Upper lobe of right lung (tissue), 1 donor: ENCODE results near the gene NPAS3. TPM values are rescaled to one million over a fixed set of nuclear protein-coding genes. Genes with fewer than 3 reads are reported as not detected.

Source experiments
- ATAC-seq: fragments of 200-7000 bp; cut with Tn5 transposase; one replicate; pipeline ENCODE4 v1.9.1; 2020; ENCODE audit warnings: mild to moderate bottlenecking, moderate library complexity
- DNase-seq: peaks from one replicate; pipeline ENCODE4 v3.0.0-alpha.2; 2020
- H3K27ac ChIP-seq: fragments of 200-600 bp; one replicate; pipeline ENCODE4 v1.8.0; 2022
- H3K27me3 ChIP-seq: fragments of 200-600 bp; one replicate; pipeline ENCODE4 v1.8.0; 2022; ENCODE audit warnings: mild to moderate bottlenecking
- H3K36me3 ChIP-seq: fragments of 200-600 bp; one replicate; pipeline ENCODE4 v1.8.0; 2022
- H3K4me1 ChIP-seq: fragments of 200-600 bp; one replicate; pipeline ENCODE4 v1.8.0; 2022
- H3K4me3 ChIP-seq: fragments of 200-600 bp; one replicate; pipeline ENCODE4 v1.8.0; 2022; ENCODE audit warnings: mild to moderate bottlenecking
- H3K9me3 ChIP-seq: fragments of 200-600 bp; one replicate; pipeline ENCODE4 v1.8.0; 2022
- CTCF ChIP-seq: fragments of 200-600 bp; IDR thresholded peaks from one replicate; pipeline ENCODE4 v1.8.0; 2022; ENCODE audit warnings: antibody characterized with exemption
- intact Hi-C: fragments of 100-400 bp; cut with DNase I; formaldehyde crosslinking; loops from one replicate; pipeline ENCODE4 v1.11.0; 2022
- total RNA-seq: library from RNA; stranded (reverse); fragmentation: NEBNext Ultra II Directional; extraction: Animal tissue kit (Norgen Biotek cat#: 25700); gene quantifications from one replicate; pipeline ENCODE4 v1.2.1, GENCODE V29; 2021
- donor health status: DM: no; HTN: yes; CAD: no; lungs with severe emphysema.

Gene NPAS3
- total RNA-seq, 1 donor from 2014 or later, result 1.2 TPM

GRCh38 chr14:33715227-33715528, 776.5 kb downstream of the NPAS3 start:
- ATAC-seq (no peak), DNase-seq (no peak)
- Histone ChIP-seq H3K4me3 (no peak overlapping the region), H3K9me3 (no peaks in the 10 kb centered on the region), H3K27me3 (peaks cover 7% of the 10 kb centered on the region), H3K27ac (no peak overlapping the region), H3K36me3 (no peaks in the 10 kb centered on the region), H3K4me1 (no peaks in the 10 kb centered on the region)
- intact Hi-C loops, result no loop called here
- no peak for TF ChIP-seq CTCF

GRCh38 chr14:33716921-33717320, 778.2 kb downstream of the NPAS3 start:
- no peak for ATAC-seq
- peaks cover 1% of the 10 kb centered on the region for H3K27me3 ChIP-seq
- H3K36me3 ChIP-seq, result no peaks in the 10 kb centered on the region
- DNase-seq, result no peak
- H3K9me3 ChIP-seq, result no peaks in the 10 kb centered on the region
- H3K27ac ChIP-seq, result no peak overlapping the region
- intact Hi-C loops, result no loop called here
- TF ChIP-seq CTCF, result no peak
- H3K4me3 ChIP-seq, result no peak overlapping the region
- H3K4me1 ChIP-seq, result no peaks in the 10 kb centered on the region

GRCh38 chr14:33717866-33718265, 779.2 kb downstream of the NPAS3 start:
- TF ChIP-seq CTCF, result no peak

GRCh38 chr14:33720284-33720787, 781.7 kb downstream of the NPAS3 start:
- no peaks in the 10 kb centered on the region for H3K27me3 ChIP-seq
- no peak overlapping the region for H3K27ac ChIP-seq
- no peaks in the 10 kb centered on the region for H3K9me3 ChIP-seq
- TF ChIP-seq CTCF, result no peak
- ATAC-seq (no peak), DNase-seq (no peak)
- intact Hi-C loops, result no loop called here
- H3K4me1 ChIP-seq, result no peaks in the 10 kb centered on the region
- no peak overlapping the region for H3K4me3 ChIP-seq
- no peaks in the 10 kb centered on the region for H3K36me3 ChIP-seq

More at GRCh38 chr14:33717866-33718265, 779.2 kb downstream of the NPAS3 start:
- intact Hi-C loops, result no loop called here
- H3K4me1 ChIP-seq, result no peaks in the 10 kb centered on the region
- DNase-seq, result no peak
- no peaks in the 10 kb centered on the region for H3K27me3 ChIP-seq
- H3K4me3 ChIP-seq, result no peak overlapping the region
- no peaks in the 10 kb centered on the region for H3K9me3 ChIP-seq
- ATAC-seq, result no peak
- H3K36me3 ChIP-seq, result no peaks in the 10 kb centered on the region
- no peak overlapping the region for H3K27ac ChIP-seq

GRCh38 chr14:33726685-33727084, 788.0 kb downstream of the NPAS3 start:
- no peak overlapping the region for H3K27ac ChIP-seq
- no peak overlapping the region for H3K4me3 ChIP-seq
- H3K36me3 ChIP-seq, result no peaks in the 10 kb centered on the region
- intact Hi-C loops, result no loop called here
- no peak for TF ChIP-seq CTCF
- ATAC-seq, result no peak
- H3K9me3 ChIP-seq, result no peaks in the 10 kb centered on the region
- DNase-seq, result no peak
- H3K4me1 ChIP-seq, result no peaks in the 10 kb centered on the region
- H3K27me3 ChIP-seq, result no peaks in the 10 kb centered on the region

GRCh38 chr14:33727606-33728005, 788.9 kb downstream of the NPAS3 start:
- Histone ChIP-seq H3K36me3 (no peaks in the 10 kb centered on the region), H3K9me3 (no peaks in the 10 kb centered on the region), H3K4me3 (no peak overlapping the region), H3K4me1 (no peaks in the 10 kb centered on the region), H3K27me3 (no peaks in the 10 kb centered on the region), H3K27ac (no peak overlapping the region)
- intact Hi-C loops, result no loop called here
- no peak for ATAC-seq
- DNase-seq, result no peak
- TF ChIP-seq CTCF, result no peak
